RCC 7860 (cell line): ENCODE data around the gene NPAS3.

Experiments used
- DNase-seq: peaks from one replicate; pipeline ENCODE4 v3.0.0-alpha.2; 2015; ENCODE audit warnings: low spot score
- FAIRE-seq: peaks from 2 replicates; lab custom pipeline; 2012; peaks lifted over from hg19 to GRCh38; lab: Jason Lieb, UNC

Gene NPAS3

DNA sequence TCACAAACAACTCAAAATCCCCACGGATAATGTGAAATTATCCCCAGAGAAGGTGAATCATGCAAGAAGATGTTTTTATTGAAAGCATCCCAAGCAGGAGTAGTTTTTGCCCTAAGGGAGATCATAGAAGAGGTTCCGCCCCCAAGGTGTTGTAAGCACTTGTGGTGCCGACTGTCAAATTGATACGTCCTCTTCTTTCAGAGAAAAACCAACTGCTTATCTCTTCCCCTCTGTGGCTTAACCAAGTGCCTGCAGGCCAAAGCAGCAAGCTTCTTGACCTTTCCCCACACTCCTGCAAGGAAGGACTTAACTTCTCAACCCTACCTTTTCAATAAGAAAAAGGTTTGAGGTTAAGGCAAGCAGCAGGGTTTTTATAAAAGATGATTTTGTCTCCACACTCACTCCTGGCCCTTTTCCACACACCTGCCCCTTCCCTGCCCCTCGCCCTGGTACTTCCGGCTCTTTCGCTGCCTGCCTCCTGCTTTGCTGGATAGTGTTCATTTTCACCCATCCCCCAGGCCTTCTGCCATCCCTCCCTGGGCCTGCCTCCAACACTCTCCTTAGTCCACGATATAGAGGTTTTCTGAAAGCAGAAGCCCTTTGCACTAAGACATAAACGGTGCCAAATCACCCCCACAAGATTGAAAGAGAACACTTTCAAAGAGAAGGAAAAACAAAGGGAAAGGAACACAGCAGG lies 897.7 kb downstream of the NPAS3 start:
- no peak for FAIRE-seq
- DNase-seq: no peak

DNA sequence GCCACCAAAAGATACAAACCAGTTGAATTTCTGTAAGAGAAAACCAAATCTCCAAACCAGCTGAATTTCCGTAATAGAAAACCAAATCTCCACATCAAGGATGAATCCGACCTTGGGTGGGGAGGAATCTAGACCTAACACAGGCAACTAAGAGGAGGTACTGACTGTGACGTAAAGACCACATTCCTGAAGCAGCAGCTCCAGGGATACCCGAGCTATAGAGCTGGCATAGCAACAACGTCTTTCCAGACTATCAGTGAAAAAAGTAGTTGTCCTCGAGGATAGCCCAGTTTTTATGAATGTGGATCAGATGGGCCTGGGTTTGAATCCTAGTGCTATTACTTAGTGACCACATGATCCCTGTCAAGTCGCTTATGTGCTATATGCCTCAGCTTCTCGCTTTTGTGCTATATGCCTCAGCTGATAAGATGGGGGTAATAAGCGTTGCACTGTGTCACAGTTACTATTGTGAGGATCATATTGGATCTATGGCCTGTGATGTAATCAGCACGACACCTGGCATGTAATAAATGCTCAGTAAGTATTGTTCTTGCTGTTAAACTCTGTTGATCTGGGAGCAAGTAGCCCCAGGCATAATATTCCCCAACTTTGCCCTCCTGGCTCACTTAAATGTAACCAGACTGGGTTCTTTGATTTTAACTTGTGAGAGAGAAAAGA lies 898.4 kb downstream of the NPAS3 start:
- FAIRE-seq: no peak
- DNase-seq: no peak

DNA sequence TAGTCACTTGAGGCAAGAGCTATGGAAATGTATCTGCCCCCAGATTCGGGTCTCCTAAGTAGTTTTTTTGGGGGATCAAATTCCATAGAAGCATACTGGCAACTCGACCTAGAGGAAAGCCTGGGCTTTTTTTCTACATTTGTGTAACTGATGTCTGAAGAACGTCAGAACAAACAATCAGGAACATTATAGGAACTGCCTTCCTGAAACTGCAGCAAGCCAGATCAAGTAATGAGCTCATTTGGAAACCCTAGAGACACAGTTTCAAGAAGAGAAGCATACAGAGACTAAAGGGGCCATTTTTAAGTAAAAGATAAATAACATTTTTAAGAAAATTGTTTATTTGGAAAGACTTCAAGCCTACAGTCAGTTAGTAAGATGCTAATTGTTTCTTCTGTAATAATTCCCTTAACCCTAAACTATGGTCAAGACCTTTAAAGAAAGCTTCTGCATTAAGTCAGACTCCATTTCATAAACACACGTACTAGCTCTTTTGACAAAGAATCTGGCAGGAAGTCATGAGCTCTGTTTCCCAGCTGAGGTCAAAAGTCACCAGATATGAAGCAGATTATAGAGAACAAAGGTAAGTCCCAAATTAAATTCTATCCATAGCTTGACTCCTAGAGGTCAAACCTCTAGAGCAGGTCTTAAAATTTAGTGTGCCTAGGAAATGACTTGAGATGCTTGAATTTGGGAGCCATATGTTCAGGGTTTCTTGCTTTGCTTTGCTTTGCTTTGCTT lies 899.4 kb downstream of the NPAS3 start:
- no peak for FAIRE-seq
- DNase-seq: no peak

DNA sequence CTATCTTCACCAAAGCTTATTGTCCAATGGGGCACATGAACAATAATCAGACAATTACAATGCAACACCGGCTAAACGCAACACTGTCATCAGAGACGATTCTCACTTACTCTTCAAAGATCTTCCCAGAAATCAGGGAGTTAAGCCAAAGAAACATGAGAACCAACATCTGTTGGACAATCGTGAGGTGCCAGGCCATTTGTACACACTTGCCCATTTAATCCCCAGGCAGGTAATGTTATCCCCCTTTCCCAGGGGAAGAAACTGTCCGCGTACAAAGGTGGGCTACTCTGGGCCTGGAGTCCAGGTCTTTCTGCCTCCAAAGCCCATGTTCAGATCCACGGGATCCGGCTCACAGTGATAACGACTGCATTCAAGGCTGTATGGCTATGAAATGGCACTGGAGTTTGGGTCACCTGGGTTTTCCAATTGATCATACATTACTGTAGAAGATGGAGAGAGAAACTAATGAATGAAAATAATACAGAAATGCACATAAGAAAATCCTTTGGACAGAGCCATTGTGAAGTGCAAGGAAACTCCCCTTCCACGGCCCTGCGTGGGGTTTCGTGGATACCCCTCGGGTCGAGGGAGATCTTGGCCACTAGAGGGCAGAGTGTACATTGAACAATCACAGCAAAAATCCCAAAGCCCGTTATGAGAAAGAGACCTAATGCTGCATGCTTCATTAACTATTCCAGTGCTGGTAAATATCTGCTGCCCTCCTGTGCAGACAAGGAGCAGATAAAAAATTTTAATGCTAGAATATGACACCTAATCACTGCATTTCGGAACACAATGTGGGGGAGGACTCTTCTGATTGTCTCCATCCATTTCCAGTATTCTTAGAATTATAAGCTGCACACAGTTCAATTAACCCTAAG lies 900.8 kb downstream of the NPAS3 start:
- FAIRE-seq: no peak
- DNase-seq: peak; percentile 5

DNA sequence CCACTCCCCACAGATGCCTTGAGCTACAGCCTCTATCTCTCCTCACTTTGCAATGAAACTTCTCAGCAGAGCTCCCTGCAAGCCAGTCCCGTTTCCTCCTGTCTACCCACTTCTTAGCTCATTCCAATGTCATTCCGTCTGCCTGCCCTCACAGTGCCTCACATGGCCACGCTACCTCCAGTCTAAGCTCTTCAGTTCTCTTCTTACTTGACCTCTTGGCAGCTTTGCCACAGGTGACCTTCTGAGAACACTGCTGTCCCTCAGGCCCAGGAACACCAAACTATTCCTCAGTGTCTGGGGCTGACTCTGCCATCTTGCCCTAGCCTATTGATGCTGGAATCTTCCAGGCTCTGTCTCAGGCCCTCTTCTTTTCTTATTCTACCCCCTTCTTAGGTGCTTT lies 902.1 kb downstream of the NPAS3 start:
- DNase-seq (no peak), FAIRE-seq (no peak)

DNA sequence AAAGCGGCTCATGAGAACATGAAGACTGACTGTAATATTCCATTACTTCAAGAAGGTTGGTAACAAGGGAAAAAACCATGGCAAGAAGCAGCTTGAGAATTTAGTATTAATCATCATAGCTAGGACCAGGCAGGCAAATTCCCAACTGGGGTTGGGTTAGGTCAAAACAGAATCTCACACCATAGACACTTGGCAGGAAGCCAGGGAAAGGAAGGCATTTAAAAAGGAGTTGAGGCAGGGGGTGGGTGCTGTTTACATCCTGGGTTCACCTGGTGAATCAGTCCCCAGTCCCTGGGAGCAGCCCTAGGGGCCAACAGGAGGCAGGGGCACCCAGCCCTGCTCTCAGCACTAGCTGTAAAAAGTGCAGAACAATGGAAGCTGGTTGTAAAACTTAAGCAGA lies 903.6 kb downstream of the NPAS3 start:
- DNase-seq: no peak
- FAIRE-seq: no peak

DNA sequence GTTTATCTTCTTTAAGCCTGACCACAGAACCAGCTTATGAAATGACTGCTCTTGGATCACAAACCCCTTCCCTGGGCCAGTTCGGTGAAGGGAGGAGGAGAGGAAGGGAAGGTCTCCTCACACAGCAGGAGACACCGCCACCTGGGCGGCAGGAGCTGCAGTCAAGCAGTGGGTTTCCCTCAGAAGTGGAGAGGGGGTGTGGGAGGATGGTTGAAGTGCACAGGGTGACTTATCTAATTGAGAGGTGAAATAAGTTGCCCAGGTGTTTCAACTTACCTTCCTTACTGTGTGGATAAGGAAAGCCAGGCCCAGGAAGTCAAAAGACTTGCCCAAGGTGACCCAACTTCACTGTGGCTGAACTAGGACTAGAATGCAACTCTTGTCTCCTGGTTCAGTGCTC lies 905.4 kb downstream of the NPAS3 start:
- FAIRE-seq (no peak), DNase-seq (no peak)

DNA sequence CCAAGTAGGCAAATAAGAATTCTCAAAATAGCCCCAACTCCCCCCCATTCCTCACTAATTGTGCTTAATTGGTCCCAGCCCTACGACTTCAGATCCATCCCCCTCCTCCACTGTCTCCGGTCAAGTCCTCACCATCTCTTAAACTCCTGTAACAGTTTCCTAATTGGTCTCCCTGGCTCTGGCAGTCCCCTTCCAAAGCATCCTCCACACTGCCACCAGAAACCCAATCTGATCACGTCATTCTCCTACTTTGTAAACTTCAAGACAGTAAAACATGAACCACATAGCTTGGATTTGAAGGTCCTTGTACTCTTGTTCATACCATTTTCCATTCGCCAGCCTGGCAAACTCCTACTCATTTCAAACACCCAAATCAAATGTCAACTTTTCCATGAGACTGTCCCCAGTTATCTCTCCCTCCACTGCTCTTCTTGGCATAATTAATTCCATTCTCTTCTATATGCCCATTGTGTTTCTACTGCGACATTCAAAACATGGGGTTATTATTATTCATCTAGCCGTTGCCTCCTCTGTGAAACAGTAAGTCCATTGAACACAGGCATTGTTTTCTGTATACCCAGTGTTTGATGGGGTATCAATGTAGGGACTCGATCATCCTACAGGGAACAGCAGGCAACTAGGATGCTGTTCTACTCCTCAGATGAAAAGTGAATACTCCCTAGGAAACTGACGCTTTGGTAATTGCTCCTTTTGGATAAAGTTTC lies 907.6 kb downstream of the NPAS3 start:
- FAIRE-seq (no peak), DNase-seq (no peak)

DNA sequence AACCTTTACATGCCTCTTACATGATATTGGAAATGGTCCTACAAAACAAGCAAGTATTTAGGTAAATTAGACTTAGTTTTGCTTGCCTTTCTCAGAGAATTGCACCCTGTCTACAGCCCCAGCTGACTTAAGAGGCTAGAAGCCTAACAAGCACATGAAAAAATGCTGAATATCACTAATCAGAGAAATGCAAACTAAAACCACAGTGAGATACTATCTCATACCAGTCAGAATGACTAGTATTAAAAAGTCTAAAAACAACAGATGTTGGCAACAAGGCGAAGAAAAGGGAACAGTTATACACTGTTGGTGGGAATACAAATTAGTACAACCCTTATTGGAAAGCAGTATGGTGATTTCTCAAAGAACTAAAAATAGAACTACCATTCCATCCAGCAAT lies 908.4 kb downstream of the NPAS3 start:
- DNase-seq: no peak
- no peak for FAIRE-seq

DNA sequence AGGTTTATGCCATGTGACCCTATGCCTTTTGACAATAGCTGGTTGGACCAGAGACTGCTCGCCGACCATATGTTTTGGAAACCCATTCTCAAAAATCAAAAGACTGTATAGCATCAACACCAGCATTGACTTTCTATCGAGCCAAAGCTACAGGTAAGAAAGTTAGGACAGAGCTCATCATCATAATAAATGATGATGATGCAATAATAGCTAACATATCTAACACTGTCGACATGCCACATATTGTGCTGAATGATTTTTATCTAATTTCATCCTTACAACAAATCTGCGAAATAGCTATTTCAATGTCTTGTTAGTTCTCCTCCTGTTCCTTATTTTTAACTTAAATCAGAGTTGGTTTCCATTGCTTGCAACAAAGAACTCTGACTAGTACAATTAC lies 909.3 kb downstream of the NPAS3 start:
- FAIRE-seq: no peak
- DNase-seq: no peak

DNA sequence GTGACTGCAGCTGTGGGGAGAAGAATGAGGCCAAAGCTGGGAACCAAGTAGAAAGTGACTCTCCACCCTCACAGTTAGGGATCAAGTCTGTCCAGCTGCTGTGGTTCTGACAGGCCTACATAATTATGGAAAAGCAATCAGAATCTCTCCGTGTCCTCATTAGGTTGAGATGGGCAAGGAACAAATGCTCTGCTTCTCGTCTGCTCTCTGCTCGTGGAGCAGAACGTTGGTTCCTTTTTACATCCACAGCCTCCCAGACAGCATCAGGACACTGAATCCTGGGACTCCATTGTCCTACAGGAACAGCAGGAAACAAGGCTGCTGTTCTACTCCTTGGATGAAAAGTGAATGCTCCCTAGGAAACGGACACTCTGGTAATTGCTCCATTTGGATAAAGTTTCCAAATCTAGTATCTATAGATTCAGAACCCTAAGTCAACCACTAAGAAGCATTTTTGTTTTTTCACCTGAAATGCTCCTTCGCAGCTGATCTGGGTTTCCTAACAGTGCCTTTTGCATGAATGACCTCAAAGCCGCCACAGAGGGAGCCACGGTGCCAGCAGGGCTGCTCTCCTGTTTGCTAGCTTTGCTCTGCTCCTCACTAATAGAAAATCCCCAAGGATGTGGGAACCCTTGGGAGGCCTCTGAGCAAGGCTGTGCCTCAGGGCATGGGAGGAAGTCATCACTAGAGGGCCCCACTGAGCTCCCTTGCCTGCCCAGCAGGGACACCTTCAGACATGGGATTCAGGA lies 910.2 kb downstream of the NPAS3 start:
- FAIRE-seq (no peak), DNase-seq (peak; percentile 52)

DNA sequence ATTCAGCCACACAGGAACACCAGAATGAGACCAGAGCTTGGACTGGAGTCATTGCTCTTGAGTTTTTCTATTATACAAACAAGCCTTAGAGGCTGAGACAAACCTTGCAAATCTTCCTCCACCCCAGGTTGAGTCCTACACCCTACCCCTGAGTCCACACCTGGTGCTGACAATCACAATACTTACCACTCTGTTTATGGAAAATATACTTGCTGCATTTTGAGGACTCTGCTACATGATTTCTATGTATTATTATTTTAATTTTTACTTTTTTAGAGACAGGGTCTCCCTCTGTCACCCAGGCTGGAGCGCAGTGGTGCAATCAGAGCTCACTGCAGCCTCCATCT lies 910.7 kb downstream of the NPAS3 start:
- no peak for FAIRE-seq
- no peak for DNase-seq

DNA sequence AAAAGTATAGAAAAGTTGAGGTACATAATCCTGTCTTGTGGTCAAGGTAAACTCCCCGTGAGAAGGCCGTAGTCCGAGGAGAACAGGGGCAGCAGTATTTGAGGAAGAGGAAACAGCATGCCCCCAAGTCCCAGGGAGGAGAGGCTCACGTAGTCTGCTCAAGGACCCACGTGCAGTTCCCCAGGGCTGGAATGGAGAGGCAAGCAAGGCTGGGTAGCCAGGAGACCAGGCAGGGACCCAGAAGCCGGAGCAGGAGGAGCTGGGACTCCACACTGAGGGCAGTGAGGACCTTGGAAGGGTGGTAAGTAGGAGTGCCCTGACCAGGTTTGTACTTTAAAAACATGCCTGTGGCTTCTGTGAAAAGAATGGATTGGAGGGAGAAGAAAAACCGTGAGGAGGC lies 912.1 kb downstream of the NPAS3 start:
- FAIRE-seq: no peak
- DNase-seq: no peak

DNA sequence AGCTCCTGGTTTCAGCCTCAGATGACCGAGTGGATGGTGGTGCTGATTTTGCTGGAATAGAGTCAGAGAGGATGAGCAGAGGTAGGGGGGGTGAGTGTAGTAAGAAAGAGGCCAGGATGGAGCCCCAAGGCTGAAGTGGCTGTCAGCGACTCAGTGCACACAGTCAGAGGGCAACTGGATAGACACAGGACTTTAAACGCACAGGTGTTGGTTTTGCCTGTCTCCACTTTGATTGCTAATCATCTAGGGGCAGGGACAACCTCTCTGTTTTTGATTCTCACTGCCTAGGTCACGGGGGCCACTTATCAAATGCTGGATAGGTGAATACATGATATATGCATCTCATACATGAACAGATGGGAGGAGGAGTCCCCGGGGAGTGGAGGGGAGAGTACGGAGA lies 912.7 kb downstream of the NPAS3 start:
- FAIRE-seq: no peak
- no peak for DNase-seq

DNA sequence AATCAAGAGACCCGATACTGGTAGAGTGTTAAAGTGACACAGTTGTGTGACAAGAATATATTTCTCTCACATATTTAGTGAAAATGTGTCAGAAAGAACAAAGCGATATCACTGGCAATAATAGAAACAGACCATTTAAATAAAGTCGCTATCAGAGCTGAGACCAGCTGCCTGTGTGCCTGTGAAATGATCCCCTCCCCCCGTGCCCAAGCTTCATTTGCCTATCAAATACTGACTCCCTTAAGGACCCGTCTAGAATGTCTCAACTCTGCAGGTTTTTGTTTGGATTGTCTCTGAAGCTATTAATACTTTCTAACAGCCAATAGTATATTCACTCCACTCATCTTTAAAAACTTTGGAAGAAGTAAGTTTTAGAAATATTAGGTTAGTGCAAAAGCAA lies 913.3 kb downstream of the NPAS3 start:
- no peak for DNase-seq
- FAIRE-seq: no peak
